Cardiac fibroblast (primary cell): ENCODE results near the gene CCNK.

Source experiments
- DNase-seq, 2 donors: peaks; one replicate each; pipeline versions ENCODE4 v3.0.0 to v3.0.0-alpha.2; 2010; ENCODE audit warnings: low read depth in 2 of 2
- H3K4me3 ChIP-seq, 2 donors: replicated peaks in 1 of 2; 1 replicate in 1 of 2; 2 replicates in 1 of 2; pipeline ENCODE4 v1.5.1; 2011; ENCODE audit warnings: low read depth in 2 of 2, low read length in 2 of 2, mild to moderate bottlenecking in 2 of 2, moderate library complexity in 1 of 2
- CTCF ChIP-seq: IDR thresholded peaks from one replicate; pipeline ENCODE4 v1.5.1; 2011; ENCODE audit warnings: low read depth, mild to moderate bottlenecking, low read length, inconsistent platforms

Gene CCNK

GRCh38 chr14:99548871-99549515 lies 67.8 kb downstream of the CCNK start:
- DNase-seq, result no peak
- TF ChIP-seq CTCF, result no peak
- no peak overlapping the region for H3K4me3 ChIP-seq

- no peak for TF ChIP-seq CTCF
- DNase-seq, result no peak
- H3K4me3 ChIP-seq, result no peak overlapping the region
Measured at GRCh38 chr14:99549684-99550083, 68.5 kb downstream of the CCNK start.

GRCh38 chr14:99550387-99550992 lies 69.3 kb downstream of the CCNK start:
- TF ChIP-seq CTCF, result no peak
- DNase-seq, result no peak
- no peak overlapping the region for H3K4me3 ChIP-seq

GRCh38 chr14:99551034-99551922 lies 70.1 kb downstream of the CCNK start:
- DNase-seq, result no peak
- no peak overlapping the region for H3K4me3 ChIP-seq
- TF ChIP-seq CTCF, result no peak

GRCh38 chr14:99552021-99552553 lies 70.9 kb downstream of the CCNK start:
- no peak overlapping the region for H3K4me3 ChIP-seq
- DNase-seq, result no peak
- no peak for TF ChIP-seq CTCF

GRCh38 chr14:99552572-99553216 lies 71.5 kb downstream of the CCNK start:
- TF ChIP-seq CTCF, result no peak
- DNase-seq, result no peak
- no peak overlapping the region for H3K4me3 ChIP-seq
